Mesodermal cell (in vitro differentiated cells): Measurements from ENCODE around the gene ZNF786. TPM values are rescaled to one million over a fixed set of nuclear protein-coding genes. Genes with fewer than 3 reads are reported as not detected.

Source experiments
- H3K27ac ChIP-seq: 2 replicates; pipeline ENCODE4 v1.7.0; 2013; ENCODE audit warnings: mild to moderate bottlenecking, low read depth, low read length, moderate library complexity; ENCODE audit not compliant: severe bottlenecking
- H3K36me3 ChIP-seq: 2 replicates; pipeline ENCODE4 v1.7.1; 2013; ENCODE audit warnings: mild to moderate bottlenecking, low read length, moderate library complexity; ENCODE audit not compliant: control insufficient read depth, insufficient read depth
- H3K4me1 ChIP-seq: one replicate; pipeline ENCODE4 v1.7.1; 2013; ENCODE audit warnings: mild to moderate bottlenecking, low read length; ENCODE audit not compliant: insufficient read depth, control insufficient read depth, poor library complexity, severe bottlenecking
- H3K4me3 ChIP-seq: 2 replicates; pipeline ENCODE4 v1.7.0; 2013; ENCODE audit warnings: low read length, control low read depth, mild to moderate bottlenecking; ENCODE audit not compliant: insufficient read depth, poor library complexity, severe bottlenecking; ENCODE audit errors: extremely low read depth
- H3K9me3 ChIP-seq: 2 replicates; pipeline ENCODE4 v1.7.1; 2013; ENCODE audit warnings: mild to moderate bottlenecking, low read length, moderate library complexity; ENCODE audit not compliant: control insufficient read depth
- WGBS, 2 experiments: methylation state at CpG; one replicate each; pipeline ENCODE4 v1.1.5; 2013; ENCODE audit warnings: missing lambda C conversion rate in 2 of 2; ENCODE audit not compliant: insufficient coverage in 2 of 2; 5-methylcytosine and 5-hydroxymethylcytosine counted together
- polyA plus RNA-seq, 2 experiments: library from polyadenylated mRNA; stranded (reverse); fragments of 50-300 nt; gene quantifications; one replicate each; pipeline ENCODE4 v1.2.3, GENCODE V29; 2013

ZNF786 gene, protein sequence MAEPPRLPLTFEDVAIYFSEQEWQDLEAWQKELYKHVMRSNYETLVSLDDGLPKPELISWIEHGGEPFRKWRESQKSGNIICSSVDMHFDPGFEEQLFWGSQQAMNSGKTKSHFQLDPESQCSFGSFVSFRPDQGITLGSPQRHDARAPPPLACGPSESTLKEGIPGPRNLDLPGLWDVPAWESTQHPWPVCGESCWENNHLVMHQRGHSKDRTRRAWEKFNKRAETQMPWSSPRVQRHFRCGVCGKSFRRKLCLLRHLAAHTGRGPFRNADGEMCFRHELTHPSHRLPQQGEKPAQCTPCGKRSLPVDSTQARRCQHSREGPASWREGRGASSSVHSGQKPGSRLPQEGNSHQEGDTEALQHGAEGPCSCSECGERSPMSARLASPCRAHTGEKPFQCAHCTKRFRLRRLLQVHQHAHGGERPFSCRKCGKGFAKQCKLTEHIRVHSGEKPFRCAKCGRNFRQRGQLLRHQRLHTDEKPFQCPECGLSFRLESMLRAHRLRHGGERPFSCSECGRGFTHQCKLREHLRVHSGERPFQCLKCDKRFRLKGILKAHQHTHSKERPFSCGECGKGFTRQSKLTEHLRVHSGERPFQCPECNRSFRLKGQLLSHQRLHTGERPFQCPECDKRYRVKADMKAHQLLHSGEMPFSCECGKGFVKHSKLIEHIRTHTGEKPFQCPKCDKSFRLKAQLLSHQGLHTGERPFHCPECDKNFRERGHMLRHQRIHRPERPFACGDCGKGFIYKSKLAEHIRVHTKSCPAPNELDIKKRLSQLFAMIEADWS
- 6.4 TPM for polyA plus RNA-seq (2013, experiment 1 of 2)
- 4.7 TPM for polyA plus RNA-seq (2013, experiment 2 of 2)

DNA sequence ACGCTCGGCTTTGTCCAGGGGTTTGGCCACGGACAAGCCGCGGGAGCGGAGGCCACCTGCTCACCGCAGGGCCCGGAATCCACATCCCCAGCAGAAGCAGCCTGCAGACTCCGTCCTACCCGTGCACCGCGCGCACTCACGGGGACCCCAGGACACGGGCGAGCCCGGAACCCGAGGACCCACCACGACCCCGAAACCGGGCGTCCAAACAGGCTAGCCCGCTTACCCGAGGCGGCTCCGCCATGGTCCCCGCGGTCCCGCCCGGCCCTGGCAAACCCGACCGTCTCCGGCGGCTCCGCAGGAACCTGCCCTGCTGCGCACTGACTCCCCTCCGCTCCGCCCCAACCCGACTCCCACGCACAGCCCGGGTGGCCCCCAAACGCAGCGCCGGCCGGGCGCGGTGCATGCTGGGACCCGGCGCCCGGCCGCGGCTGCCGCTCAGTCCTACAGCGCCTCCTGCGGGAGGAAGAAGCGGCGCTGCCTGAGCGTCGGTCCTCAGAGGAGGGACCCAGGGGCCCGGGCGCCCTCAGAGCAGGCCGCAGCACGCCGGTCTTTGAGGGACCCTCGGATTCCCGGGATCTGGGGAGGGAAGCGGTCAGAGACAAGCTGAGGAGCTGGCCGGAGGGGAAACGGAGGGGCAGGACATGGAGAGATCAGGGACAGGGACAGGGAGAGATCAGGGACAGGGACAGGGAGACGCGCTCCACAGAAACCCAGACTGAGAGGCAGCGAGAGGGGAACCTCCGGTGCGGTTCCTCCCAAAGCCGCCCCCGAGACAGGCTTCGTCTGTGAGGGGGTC lies at the start of gene ZNF786:
TSS of gene ZNF786 (minus strand) at position 322 of the 799 bp plus-strand sequence. CDS start at position 244, 78 bp downstream.
- H3K36me3 ChIP-seq, result peaks cover 32% of the 10 kb centered on the region
- peak within 1 kb of the TSS; percentile 80 for H3K4me3 ChIP-seq
- H3K4me1 ChIP-seq, result no peaks in the 10 kb centered on the region
- WGBS, 2 experiments, result 0% methylated on average over 47 to 60 of the region's 77 CpGs
- H3K27ac ChIP-seq, result peak within 1 kb of the TSS; percentile 88
- H3K9me3 ChIP-seq, result no peaks in the 10 kb centered on the region

DNA sequence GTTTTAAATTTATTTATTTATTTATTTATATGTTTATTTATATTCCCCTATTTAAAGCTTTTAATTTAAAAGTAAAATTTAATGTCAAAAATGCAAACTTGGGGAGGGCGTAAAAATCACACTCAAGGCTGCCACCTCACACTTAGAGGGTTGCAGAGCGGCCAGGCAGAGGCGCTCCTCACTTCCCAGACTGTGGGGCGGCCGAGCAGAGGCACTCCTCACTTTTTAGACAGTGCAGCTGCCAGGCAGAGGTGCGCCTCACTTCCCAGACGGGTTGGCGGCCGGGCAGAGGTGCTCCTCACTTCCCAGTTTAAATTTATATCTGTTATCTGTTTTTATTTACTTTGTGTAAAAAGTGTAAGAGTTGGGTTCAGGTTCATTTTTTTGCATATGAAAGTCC lies 45.6 kb upstream of the ZNF786 start:
- no peak overlapping the region for H3K27ac ChIP-seq
- 97 to 100% methylated on average over 1 to 4 of the region's 9 CpGs for WGBS, 2 experiments
- H3K4me1 ChIP-seq, result no peaks in the 10 kb centered on the region
- peaks cover 5% of the 10 kb centered on the region for H3K9me3 ChIP-seq
- peaks cover 38% of the 10 kb centered on the region for H3K36me3 ChIP-seq
- H3K4me3 ChIP-seq, result no peak overlapping the region

DNA sequence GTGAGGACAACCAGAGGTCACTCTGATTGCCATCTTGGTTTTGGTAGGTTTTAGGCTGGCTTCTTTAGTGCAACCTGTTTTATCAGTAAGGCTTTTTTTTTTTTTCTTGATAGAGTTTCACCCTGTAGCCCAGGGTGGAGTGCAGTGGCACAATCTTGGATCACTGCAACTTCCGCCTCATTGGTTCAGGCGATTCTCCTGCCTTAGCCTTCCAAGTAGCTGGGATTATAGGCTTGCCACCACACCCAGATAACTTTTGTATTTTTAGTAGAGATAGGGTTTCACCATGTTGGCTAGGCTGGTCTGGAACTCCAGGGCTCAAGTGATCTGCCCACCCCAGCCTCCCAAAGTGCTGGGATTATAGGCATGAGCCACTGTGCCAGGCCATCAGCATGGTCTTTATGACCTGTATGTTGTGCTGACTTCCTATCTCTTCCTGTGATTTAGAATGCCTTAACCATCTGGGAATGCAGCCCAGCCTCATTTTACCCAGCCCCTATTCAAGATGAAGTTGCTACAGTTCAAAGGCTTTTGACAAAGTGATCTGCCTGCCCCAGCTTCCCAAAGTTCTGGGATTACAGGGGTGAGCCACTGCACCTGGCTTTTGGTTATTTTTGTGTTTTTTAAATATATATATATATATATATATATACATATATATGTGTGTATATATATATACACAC lies 42.7 kb upstream of the ZNF786 start:
- H3K4me3 ChIP-seq, result no peak overlapping the region
- H3K4me1 ChIP-seq, result peaks cover under 1% of the 10 kb centered on the region
- peaks cover 64% of the 10 kb centered on the region for H3K36me3 ChIP-seq
- H3K9me3 ChIP-seq, result peaks cover 16% of the 10 kb centered on the region
- no CpG with 5 or more reads among the region's 2 CpGs for WGBS, 2 experiments
- no peak overlapping the region for H3K27ac ChIP-seq

DNA sequence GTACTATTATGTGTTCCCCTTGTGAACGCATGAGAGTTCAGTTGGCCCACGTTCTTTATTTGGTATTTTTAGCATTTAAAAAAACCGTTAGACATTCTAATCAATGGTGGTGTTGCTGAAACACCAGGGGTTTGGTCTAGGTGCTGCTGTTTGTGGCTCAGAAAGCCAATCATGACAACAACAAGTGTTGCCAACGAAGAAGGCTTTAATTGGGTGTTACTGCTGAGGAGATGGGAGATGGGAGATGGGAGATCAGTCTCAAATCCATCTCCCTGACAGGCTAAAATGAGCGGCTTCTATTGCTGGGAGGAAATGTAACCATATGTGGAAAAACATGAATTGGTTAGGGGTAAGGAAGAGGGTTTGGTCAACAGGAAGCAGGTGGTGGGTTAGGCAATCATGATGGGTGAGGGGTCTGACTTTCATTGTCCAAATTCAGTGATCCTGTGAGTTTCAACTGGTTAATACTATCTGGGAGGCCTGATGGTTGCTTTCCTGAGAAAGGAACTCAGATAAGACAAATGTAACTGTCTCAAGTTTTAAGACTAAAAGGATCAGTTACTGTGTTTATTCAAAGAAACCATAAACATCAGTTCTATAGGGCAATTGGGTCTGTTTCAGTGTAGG lies 40.2 kb upstream of the ZNF786 start:
- Histone ChIP-seq H3K4me3 (no peak overlapping the region), H3K27ac (no peak overlapping the region), H3K36me3 (peaks cover 59% of the 10 kb centered on the region), H3K4me1 (peaks cover 5% of the 10 kb centered on the region), H3K9me3 (peaks cover 16% of the 10 kb centered on the region)
- 100% methylated on average over 3 to 4 of the region's 5 CpGs for WGBS, 2 experiments

DNA sequence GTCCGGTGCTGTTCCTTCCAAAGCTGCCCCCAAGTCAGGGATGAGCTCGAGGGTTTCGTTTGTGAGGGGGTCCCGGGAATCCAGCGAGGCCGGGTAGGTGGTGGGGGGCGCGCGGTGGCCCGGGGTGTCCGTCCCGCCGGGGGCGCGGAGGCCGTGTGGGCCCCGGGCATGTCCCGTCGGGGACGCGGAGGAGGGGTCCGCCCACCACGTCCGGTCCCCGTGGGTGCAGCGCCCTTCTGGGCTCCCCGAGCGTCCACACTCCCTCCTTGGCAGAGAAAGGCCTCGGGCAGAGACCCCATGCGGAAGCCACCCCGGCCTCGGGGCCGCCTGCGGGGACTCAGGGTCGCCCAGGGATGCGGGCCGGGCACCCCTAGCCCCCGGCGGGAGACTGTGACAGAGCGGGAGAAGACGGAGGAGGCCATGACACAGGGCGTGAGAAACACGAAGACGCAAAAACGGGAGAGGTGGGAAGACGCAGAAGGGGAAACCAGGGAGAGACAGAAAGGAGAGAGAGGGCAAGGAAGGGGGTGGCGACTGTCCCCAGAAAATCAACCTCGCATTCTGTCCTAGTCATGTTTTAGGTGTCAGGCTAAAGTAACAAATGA lies 36.2 kb upstream of the ZNF786 start:
- H3K4me3 ChIP-seq, result peak overlapping the region; percentile 98
- peaks cover 8% of the 10 kb centered on the region for H3K4me1 ChIP-seq
- WGBS, 2 experiments, result 0 to 2% methylated on average over 41 to 47 of the region's 48 CpGs
- H3K36me3 ChIP-seq, result peaks cover 32% of the 10 kb centered on the region
- H3K27ac ChIP-seq, result peak overlapping the region; percentile 79
- peaks cover 16% of the 10 kb centered on the region for H3K9me3 ChIP-seq

DNA sequence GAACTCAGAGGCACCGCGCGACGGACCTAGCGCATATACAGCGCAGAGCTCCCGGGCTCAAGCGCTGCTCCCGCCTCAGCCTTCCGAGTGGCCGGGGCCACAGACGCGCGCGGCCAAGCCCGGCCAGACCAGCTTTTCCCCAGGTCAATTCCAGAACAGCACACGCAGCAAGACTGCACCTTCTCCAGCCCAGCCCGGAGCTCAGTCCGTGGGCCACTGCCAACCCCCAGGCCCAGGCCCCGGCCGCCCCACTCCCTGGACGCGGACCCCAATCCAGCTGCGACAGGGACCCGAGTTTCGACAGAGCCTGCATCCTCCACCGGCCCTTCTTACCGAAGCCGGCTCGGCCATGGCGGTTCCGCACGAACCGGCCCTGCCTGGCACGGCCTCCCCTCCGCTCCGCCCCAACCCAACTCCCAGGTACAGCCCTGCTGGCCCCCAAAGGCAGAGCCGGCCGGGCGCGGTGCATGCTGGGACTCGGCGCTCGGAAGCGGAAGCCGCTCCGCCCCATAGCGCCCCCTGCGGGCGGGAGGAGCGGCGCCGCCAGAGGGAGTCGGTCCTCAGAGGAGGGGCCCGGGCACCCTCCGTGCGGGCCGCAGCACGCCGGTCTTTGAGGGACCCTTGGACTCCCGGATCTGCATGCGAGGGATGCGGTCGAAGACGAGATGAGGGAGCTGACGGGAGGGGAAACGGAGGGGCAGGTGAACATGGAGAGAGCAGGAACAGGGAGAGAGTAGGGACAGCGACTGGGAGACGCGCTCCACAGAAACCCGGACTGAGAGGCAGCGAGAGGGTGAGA lies 35.5 kb upstream of the ZNF786 start, which contains the start of gene ZNF425:
TSS of gene ZNF425 (minus strand) at position 462 of the 799 bp plus-strand sequence. CDS start at position 351, 111 bp downstream.
- H3K4me1 ChIP-seq, result peaks cover 8% of the 10 kb centered on the region
- H3K4me3 ChIP-seq, result peak within 1 kb of the TSS; percentile 98
- 0% methylated on average over 55 to 57 of the region's 72 CpGs for WGBS, 2 experiments
- peaks cover 11% of the 10 kb centered on the region for H3K9me3 ChIP-seq
- H3K36me3 ChIP-seq, result peaks cover 25% of the 10 kb centered on the region
- H3K27ac ChIP-seq, result peak within 1 kb of the TSS; percentile 88

DNA sequence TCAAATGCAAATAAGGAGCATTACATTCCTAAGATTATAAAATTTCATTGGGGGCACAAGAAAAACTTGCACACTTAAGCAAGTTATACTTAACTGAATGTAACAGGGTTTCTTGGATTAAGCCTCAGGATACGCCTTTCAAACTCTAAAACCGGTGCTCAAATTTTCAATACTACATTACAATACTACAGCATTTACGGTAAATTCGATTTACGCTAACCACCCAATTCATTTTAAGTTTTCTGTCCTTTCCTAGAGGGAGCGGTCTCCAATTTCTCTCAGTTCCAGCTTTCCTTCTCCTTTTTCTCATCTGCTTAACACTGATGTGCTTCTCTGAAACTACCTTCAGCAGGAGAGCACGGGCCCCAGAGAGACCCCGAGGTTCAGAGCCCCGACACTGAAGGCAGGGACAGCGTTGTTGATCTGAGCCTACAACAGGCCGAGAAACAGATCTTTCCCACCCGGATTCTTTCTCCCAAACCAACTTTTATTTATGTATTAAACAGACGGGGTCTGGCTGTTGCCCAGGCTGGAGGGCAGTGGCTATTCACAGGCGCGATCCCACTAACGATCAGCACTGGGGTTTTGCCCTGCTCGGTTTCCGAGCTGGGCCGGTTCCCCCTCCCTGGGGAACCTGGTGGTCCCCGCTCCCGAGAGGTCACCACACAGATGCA lies 34.8 kb upstream of the ZNF786 start:
- Histone ChIP-seq H3K27ac (peak overlapping the region; percentile 88), H3K4me1 (peaks cover 8% of the 10 kb centered on the region), H3K36me3 (peaks cover 18% of the 10 kb centered on the region), H3K4me3 (peak overlapping the region; percentile 98), H3K9me3 (peaks cover 3% of the 10 kb centered on the region)
- 2 to 3% methylated on average over 19 of the region's 21 CpGs for WGBS, 2 experiments

DNA sequence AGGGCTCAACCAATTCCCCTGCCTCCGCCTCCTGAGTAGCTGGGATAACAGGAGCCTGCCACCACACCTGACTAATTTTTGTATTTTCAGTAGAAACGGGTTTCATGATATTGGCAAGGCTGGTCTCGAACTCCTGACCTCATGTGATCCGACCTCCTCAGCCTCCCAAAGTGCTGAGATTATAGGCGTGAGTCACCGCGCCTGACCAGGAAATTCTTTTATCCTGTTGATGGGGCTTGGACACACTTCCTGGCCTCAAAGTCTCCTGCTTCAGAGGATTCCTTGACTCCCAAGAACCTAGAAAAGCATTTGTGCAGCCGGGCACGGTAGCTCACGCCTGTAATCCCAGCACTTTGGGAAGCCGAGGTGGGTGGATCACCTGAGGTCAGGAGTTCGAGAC lies 19.5 kb upstream of the ZNF786 start:
- Histone ChIP-seq H3K36me3 (no peaks in the 10 kb centered on the region), H3K9me3 (no peaks in the 10 kb centered on the region), H3K27ac (no peak overlapping the region), H3K4me3 (no peak overlapping the region), H3K4me1 (no peaks in the 10 kb centered on the region)
- 91 to 97% methylated on average over 7 of the region's 12 CpGs for WGBS, 2 experiments
